GM19023 (cell line): ENCODE measurements around the gene WIPF3.

ENCODE experiments used
- ATAC-seq: cut with Tn5 transposase; IDR thresholded peaks from one replicate; pipeline ENCODE4 v1.9.1; 2021; ENCODE audit warnings: mild to moderate bottlenecking, moderate library complexity; ENCODE audit not compliant: unreplicated experiment

WIPF3 gene, protein sequence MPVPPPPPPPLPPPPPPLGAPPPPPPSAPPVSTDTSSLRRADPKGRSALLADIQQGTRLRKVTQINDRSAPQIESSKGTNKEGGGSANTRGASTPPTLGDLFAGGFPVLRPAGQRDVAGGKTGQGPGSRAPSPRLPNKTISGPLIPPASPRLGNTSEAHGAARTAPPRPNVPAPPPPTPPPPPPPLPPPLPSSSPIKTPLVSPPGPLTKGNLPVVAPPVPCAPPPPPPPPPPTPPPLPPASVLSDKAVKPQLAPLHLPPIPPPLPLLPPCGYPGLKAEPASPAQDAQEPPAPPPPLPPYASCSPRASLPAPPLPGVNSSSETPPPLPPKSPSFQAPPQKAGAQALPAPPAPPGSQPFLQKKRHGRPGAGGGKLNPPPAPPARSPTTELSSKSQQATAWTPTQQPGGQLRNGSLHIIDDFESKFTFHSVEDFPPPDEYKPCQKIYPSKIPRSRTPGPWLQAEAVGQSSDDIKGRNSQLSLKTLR

DNA sequence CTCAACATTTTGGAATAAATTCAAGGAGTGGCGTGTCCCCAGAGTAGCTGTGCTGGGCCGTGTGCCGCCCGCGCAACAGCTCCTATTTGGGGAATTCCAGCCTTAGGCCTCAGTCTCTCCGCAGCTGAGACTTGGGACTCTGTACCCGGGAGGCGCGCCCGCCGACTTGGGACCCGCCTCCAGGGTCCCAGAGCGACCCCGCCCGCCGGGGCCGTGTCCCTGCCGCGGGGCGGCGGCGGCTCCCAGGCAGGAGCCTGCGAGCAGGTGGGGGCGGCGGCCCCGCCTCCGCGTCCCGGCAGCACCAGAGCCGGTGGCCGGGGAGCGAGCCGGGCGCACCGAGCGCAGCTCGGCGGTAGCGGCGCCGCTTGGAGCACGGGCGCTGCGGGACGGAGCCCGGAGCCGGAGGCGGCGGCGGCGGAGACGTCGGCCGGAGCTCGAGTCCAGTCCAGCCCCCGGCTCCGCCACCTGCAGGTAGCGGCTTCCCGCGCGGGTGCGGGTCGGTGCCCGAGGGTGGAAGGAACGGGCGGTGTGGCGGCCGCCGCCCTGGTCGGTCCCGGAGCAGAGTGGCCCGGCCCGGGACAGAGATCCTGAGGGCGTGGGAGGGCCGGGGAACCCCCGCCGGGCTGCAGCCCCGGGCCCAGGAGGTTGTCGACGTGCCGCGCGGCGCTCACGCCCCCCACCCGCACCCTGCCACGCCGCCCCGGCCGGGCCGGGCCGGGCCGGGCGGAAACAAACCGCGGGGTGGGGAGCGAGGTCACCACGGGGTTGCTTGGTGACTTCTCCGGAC lies at the start of gene WIPF3:
Gene WIPF3, plus strand, starts transcription at position 301 of the 787 bp plus-strand sequence. CDS start 28,217 bp downstream, outside the sequence.
- ATAC-seq = no peak

DNA sequence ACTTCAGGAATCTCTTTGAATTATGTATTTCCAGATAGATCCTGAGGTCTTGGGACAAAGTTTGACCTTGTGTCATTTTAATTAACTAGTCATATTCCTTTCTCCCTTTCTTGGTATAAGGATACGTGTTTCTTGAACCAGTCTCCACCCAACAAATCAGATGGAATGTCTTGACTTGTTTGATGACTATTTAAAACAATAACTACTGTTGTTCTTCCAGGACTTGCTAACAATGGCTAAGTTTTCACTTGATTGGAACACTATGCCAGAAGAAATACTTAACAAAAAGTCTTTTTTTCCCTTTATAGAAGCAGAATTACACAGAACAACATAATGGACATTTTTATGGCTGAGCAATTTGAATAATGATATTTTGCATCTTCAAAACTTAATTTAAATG lies 43.0 kb upstream of the WIPF3 start:
- ATAC-seq = no peak

DNA sequence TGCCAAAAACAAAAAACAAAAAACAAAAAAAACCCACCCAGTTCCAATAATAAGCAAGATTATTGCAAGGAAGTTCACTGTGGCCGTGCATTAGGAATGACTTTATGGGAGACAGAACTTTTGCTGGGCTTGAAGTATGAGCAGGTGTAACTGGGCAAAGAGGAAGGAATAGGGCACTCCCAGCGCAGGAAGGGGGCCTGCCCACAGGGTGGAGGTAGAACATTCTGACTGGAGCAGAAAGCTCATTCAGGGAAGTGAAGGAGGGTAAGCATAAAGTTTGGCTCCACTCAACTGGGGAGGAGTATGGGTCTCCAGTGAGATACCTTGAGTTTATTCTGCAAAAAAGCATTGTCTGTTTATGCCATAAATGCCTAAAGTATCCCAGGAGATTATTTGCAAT lies 42.1 kb upstream of the WIPF3 start:
- no peak for ATAC-seq

DNA sequence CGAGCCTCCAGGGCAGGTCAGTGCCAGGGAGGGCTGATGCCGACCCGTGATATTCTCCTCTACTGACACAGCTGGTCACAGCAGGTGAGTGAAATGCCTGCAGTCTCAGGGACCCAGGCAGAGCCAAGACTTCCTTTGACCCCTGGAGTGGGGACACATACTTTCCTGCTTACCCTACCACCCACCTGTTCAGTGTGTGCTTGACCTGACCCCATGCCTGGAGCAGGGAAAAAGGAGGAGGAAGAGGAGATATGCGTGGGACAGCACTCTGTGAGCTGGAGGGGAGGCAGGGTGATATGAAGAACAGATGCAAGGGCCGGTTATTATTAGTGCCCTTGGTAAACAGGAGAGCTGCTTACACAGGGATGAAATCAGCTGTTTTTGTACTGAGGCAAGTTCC lies 40.8 kb upstream of the WIPF3 start:
- no peak for ATAC-seq

DNA sequence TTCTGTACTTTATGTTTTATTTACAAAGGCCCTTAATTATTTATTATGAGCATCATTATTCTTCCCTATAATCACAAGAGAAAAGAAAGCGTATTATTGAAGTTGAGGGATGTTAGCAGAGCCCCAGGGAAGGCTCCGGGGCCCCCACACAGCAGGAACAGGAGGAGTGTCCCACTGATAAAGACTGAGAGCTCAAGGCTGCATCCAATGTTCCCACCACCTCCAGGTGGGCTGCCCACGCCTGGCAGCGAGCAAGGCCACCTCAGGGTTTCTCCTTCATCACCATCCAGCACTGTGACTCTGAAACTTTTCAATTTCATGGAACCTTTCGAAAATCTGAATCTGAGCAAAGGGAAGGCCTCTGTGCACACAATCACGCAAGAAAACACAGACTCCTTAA lies 35.9 kb upstream of the WIPF3 start:
- no peak for ATAC-seq

DNA sequence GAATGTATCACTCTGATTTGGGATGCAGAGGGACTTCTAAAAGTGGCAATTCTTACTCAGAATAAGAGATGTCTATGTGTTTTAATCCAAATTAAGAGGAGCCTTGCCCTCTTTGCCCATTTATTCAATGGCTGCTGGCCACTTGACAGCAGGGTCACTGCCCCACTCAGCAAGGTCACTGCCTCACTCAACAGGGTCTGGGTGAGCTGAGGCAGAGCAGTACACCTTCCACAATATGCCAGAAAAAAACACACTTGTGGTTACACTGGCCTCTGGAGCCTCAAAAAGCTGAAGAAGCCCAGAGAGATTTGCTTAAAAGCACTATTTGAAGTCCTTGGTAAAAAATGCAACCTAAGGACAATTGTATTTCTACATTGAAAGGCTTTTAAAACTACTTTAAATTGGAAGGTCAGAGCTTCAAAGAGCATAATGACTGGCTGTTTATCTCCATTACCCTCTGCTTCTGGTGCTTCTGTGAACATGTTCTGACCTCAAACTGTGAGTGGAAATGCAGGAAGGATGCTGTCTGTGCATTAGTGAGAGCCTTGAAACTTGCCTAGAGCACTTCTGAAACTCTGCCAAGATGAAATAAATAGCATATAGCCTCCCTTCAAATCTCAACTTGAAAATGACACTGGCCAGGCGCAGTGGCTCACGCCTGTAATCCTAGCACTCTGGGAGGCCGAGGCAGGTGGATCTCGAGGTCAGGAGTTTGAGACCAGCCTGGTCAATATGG lies 35.1 kb upstream of the WIPF3 start:
- no peak for ATAC-seq

DNA sequence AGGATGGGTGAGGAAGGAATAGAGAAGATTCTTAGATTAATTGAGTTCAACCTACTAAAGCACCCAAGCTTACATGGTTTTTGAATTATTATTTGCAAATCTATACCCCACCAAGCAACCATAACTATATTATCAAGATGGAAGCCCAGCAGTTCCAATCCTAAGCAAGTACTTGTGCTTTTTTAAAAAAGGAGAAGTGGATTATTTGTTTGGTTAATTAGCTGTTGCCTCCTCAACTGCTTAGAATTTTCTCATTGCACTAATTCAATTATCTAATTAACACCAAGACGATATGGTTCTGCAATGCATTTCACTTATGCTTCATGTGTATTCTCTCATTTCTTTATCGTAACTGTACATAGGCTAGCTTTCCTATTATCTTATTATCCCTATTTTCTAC lies 27.3 kb upstream of the WIPF3 start:
- no peak for ATAC-seq

DNA sequence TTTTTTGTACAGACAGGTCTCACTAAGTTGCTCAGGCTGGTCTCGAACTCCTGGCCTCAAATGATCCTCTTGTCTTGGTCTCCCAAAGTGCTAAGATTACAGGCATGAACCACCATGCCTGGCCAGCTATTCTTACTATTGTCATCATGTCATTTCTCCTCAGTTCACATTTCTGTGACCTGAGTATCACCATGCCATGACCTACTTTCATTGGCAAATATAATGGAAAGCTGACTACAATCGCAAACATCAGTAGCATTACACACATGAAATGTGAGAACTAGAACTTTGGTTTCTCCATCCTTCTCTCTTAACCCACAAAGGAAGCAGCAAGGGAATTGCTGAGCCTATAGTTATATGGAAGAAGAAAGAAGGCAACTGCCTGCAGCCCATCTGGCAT lies 26.0 kb upstream of the WIPF3 start:
- no peak for ATAC-seq

DNA sequence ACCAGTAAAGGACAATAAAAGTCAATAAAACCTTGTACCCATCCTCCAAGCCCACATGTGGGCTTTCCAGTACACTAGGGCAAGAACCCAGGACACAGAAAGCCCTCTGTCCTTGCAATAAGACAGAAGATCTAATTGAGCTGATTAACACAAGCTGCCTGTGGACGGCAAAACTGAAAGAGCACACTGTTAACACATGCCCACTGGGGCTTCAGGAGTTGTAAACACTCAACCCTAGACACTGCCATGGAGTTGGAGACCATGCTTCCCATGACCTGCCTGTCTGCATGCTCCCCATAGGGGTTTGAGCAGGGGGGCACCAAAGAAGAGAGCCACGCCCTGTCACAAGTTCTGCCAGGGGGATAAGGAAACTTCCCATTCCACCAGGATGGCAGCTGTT lies 22.6 kb upstream of the WIPF3 start:
- ATAC-seq = no peak

DNA sequence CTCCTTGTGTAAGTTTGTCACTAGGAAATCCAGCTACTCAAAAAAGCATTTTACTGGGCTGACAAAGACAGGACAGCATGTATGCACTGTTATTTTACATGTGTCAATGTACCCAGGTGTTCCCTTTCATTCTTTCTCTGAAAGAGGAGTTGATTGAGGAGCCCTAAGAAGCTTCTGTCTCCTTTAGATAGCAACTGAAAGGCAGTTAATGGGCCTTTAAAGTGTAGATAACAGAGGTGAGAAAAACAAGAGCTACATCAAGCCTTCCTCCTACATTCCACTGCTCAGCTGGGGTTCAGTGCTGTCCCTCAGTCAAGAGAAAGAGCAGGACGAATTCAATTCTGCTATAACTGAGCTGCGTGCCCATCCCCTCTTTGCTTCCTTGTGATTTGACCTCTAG lies 12.8 kb upstream of the WIPF3 start:
- ATAC-seq = no peak

DNA sequence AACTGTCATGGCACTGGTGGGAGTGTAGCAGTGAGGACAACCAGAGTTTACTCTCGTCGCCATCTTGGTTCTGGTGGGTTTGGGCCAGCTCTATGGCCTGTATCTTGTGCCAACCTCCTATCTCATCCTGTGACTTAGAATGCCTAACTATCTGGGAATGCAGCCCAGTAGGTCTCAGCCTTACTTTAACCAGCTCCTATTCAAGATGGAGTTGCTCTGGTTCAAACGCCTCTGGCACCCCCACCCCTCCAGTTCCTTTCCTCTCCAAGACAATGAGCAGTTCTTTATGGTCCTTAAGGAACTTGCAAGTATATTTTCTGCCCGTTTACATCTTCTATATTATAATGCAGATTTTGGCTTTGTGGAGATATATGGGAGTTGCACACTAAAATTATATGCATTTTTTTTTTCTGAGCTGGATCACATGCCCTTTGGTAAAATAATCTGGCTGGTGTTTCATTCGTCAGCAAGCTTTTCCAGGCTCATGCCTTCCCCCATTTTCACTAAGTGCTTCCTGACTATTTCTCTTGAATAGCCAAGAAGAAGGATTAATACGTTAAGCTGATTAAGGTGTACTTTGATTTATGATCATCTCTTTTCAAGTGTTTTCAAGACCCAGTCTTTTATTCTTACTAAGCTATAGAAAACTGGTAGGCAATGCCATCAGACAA lies 11.2 kb upstream of the WIPF3 start:
- ATAC-seq = no peak

DNA sequence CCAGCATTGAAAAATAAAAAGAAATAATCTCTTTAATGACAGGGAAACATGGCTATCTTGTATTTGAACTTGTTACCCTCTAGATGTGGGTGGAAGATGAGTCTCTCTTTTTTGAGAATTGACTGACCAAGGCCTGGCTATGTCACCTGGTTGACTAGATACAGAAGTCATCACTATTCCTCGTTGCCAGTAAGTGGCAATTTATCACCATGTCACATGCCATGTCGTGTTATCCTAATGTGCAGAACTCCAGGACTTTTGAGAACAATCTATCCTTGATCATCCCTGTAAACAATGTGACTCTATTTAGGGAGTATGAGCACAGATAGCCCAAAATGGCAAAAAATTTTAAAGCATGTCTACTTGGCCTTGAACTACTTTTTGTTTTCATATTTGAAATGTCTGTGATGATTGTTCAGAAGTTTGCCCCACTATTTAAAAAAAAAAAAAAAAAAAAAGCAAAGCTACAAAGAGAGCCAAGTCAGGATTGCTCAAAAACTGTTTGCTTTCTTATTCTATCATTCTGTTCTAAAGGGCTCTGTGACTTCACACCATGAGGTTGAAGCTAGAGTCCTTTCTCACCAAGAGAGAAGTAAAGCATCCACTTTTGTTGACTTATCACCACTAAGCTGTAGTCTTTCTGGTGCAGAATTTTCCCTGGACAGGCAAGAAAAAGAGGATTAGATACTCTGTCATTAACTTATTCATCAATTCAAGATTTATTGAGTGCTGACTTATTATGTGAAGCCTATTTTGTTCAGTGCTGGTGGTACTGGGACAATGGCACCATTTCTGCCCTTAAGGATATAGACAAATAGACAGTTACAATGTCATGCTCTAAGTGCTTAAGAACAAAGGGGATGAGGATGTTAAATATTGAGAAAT lies 10.4 kb upstream of the WIPF3 start:
- ATAC-seq = no peak

DNA sequence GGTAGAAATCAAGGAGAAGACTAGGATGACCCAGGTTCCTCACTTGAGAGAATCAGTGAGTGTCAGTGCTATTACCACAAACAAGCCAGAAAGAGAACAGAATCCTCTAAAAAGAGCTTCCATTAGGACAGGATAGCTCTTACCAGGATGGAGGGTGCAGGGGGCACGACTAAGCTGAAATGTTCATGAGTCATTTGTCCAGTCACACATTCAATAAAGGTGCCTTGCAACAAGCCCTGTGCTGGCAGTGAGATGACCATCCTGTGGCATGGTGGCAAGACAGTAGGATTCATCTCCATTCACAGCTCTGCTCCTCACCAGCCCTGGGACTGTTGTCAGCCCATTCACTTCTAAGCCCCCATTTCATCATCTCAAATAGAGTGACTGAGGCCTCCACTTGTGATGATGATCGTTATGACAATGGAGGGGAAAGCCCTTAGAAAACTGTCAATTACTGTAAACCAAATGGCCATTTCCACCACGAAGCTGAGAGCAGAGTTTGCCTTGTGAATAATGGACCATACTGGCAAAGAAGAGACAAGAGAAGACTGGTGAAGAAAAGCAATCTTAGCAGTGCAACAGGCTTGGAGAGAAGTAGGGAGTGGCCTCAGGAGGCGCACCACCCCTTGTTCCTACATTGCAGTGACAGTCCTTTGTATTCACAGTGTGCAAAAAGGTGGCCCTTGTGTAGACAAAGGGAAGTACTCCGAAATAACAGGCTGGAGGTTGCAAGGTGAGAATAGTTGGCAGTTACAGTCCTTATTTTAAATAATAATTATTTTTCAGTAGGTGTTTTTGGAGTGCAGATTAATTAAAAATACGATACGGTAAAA lies 9.0 kb upstream of the WIPF3 start:
- no peak for ATAC-seq

DNA sequence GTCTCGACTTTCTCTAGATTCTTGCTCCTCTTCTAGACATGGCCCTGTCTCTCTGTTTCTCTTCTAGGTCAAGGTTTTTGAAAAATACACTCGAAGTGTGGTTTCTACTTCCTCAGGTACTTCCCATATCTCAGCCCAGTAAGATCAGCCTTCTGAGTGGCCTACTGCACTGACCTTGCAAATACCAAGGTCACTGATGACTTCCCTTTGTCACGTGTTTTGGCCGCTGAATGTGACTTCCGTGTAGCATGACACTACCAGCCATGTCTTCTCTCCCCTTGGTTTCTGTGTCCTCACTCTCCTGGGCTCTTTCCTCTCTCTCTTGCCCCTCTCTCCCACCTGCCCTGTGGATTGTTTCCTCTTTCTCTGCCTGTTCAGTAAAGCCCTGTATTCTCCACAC lies 7.9 kb upstream of the WIPF3 start:
- ATAC-seq = no peak

DNA sequence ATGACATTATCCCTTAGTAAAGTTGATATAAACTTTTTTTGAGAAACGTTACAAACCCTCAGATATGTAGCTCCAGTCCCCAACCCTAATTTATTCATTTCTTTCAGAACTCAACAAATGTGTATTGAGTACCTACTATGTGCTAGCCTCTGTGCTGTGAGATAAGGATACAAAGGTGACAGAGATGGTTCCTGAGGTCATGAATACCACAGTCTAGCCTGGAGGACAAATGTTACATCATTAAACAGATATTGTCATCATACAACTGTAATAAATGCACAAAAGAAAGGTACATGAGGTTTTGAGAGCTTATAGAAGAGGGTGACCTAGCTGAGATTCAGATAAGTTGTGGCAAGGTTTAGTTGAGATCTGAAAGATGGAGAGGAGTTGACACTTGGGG lies 4.4 kb upstream of the WIPF3 start:
- no peak for ATAC-seq

DNA sequence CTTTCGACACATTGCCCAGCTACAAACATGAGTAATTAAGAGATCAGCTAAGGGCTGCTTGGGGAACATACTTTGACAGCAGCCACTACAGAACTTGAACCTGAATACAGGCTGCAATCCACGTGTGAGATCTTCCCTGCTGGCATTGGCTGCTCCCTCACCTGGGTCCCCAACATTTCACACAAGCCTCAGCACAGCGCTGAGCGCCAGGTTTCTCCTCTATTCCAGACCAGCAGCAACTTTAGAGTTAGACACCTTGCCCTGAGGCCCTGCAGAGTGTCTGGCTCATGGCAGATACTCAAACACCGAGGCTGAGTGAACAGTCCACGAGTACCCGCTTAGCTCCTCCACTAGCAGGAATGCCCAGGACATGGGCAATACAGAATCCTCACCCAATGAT lies 1.3 kb upstream of the WIPF3 start:
- ATAC-seq = no peak

DNA sequence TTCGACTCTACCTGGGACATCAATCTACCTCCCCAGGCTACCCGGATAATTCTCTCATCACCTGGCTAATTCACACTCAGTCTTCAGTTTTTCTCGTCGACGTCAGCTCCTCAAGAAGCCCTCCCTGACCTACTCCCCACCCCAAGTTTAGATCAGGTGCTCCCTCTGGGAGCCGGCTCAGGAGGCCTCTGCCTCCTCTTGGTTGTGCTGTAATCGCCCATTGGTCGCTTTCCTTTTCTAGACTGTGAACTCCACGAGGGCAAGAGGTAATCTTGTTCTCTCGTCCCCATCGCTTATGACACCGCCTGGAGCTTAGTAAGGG lies 461 bp upstream of the WIPF3 start:
- ATAC-seq = no peak

DNA sequence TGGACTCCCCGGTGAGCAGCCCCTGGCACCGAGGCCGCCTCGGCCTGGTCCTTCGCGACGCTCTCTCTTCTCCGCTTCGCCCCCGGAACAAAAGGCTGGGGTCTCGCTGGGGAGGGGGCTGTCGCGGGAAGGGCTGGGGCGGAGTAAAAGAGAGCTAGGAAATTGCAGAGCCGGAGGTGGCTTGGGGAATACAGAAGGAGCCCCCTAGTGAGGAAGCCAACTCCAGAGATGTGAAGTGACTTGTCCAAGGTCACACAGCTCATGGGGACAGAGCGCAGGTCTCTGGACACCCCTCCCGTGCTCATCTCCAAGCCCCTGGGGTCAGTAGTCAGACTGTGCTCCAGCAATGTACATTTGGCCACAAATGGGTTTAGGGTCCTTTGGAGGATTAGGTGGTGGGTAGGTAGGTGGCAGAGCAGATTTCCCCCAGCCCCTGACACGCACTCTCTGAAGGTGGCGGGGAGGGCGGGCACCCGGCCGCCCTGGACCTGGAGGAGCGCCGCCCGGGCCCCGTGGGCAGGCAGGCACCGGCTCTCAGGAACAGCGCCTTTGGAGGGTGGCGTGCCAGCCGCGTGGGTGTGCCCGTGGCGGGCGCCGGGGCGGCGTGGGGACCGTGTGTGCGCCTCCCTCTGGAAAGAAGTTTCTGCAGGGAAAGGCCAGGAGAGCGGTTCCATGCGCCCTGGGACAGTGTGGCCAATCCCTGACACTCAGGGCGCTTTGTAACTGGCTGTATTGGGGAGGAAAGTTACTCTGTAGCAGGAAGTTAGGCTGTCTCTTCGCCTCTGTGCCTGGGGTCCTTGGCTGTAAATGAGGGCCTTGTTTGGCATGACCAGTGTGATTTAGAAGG lies 910 bp downstream of the WIPF3 start:
- no peak for ATAC-seq
